ENCODE results near the gene KCNQ2.

DNA sequence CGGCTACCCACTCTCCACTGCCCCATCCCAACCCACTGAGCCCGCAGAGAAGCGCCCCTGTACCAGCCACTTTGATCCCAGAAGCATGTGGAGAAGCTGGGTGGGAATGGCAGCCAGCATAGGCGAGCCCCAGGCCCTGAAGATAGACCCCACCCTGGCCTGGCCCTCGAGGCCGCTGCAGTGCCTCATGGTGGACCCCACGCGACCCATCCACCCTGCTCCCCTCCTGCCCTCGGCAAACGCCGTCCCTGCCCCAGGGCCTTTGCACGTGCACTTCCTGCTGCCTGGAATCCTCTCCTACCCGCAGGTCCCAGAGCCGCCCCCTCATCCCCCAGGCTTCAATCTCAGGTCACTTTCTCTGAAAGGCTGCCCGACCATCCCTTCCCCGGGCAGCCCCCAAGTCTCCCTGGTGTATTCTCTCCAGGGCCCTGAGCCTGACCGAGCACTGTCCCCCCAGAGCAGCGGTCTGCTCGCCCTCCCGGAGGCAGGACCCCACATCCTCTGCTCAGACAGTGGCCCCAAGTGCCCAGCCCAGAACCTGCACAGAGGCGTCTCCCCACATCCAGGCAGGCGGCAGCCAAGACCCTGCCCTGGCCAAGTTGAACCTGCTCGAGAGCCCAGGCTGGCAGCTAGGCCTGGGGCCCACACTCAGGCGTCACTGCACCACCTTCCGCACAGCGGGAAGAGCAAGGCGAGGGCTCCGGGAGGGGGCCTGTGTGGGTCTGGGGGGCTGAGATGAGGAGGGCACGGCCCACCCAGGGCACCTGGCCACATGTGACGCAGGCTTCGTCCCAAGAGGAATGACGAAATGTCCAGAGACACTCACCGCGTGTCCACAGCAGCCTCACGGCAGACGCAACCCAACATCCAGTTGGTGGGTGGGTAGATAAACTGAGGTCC, 14.0 kb downstream of the KCNQ2 start:
- TF ChIP-seq POLR2AphosphoS5 (IDR thresholded peaks at IDR 0.05; ENCODE audit: low read depth, low read length) (no peak), POLR2A (IDR thresholded peaks at IDR 0.05; ENCODE audit: low read depth, low read length) (no peak)
